HG02678 (cell line): ENCODE data around the gene ENDOV.

Source experiments
- ATAC-seq: cut with Tn5 transposase; IDR thresholded peaks from one replicate; pipeline ENCODE4 v1.9.1; 2021; ENCODE audit warnings: mild to moderate bottlenecking, moderate library complexity; ENCODE audit not compliant: unreplicated experiment

ENDOV gene

GRCh38 chr17:80414508-80414802 lies 512 bp upstream of the ENDOV start:
- no peak for ATAC-seq

DNA sequence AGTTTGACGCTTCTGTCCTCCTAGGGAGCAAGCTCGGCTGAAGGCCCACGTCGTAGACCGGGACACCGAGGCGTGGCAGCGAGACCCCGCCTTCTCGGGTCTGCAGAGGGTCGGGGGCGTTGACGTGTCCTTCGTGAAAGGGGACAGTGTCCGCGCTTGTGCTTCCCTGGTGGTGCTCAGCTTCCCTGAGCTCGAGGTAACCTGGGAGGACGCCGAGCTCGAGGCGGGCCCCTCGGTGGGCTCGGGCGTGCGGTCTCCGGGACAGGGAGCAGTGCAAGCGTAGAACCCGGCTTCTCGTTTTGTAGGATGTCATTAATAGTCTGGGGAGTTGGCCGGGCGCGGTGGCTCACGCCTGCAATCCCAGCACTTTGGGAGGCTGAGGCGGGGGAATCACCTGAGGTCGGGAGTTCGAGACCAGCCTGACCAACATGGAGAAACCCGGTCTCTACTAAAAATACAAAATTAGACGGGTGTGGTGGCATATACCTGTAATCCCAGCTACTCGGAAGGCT lies 715 bp downstream of the ENDOV start:
- ATAC-seq, result no peak

- ATAC-seq, result no peak
Observed at GRCh38 chr17:80416260-80416939, 1.4 kb downstream of the ENDOV start.

DNA sequence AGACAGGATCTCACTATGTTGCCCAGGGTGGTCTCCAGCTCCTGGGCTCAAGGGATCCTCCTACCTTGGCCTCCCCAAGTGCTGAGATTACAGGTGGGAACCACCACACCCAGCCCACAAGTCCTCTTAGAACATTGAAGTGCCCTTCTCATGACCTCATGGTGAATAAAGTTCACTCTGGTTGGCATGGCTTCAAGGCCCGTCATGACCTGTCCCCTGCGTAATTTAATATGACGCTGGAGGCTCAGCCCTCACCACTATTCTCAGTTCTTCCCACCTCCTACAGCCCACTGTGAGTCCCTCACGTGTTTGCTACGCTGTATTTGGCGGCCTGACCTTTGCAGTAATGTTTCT lies 1.9 kb downstream of the ENDOV start:
- ATAC-seq, result no peak

- no peak for ATAC-seq
Observed at GRCh38 chr17:80418589-80418988, 3.6 kb downstream of the ENDOV start.

DNA sequence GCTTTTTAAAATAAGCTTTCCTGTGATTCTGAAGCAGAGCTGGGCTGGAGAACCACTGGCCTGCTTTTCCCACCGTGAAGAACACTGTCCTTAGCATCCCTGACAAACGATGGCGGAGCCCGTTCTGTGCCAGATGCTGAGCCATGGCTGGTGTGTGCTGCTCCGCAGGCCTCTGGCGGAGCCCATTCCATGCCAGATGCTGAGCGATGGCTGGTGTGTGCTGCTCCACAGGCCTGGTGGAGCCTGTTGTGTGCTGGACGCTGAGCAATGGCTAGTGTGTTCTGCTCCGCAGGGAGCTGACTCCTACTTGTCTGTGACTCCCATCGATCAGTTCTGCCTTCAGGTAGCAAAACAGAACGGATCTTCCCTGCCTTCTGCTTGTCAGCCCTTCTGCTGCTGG lies 4.3 kb downstream of the ENDOV start:
- no peak for ATAC-seq

GRCh38 chr17:80421381-80422090 lies 6.6 kb downstream of the ENDOV start:
- no peak for ATAC-seq

GRCh38 chr17:80422276-80422675 lies 7.3 kb downstream of the ENDOV start:
- no peak for ATAC-seq

GRCh38 chr17:80422981-80423380 lies 8.0 kb downstream of the ENDOV start:
- no peak for ATAC-seq

GRCh38 chr17:80423536-80424225 lies 8.7 kb downstream of the ENDOV start:
- no peak for ATAC-seq

DNA sequence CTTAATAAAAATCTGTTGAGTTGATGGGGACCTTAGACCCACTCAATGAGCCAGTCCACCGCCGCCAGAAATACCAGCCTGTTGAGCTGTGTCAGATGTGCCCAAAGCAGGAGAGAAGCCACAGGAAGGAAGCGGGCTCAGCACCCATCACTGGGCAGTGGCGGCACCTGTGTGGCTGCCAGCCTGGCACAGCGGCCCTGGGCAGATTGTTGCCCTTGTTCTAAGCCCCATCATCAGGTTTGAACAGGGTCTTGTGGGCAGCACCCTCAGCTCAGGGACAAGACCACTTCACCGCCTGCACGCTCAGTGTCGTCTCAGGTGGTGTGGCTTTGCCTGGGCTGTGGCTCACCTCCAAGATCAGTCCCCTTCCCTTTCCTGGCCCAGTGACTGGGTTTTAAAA lies 9.3 kb downstream of the ENDOV start:
- ATAC-seq, result no peak

GRCh38 chr17:80424878-80425765 lies 10.2 kb downstream of the ENDOV start:
- ATAC-seq, result no peak

DNA sequence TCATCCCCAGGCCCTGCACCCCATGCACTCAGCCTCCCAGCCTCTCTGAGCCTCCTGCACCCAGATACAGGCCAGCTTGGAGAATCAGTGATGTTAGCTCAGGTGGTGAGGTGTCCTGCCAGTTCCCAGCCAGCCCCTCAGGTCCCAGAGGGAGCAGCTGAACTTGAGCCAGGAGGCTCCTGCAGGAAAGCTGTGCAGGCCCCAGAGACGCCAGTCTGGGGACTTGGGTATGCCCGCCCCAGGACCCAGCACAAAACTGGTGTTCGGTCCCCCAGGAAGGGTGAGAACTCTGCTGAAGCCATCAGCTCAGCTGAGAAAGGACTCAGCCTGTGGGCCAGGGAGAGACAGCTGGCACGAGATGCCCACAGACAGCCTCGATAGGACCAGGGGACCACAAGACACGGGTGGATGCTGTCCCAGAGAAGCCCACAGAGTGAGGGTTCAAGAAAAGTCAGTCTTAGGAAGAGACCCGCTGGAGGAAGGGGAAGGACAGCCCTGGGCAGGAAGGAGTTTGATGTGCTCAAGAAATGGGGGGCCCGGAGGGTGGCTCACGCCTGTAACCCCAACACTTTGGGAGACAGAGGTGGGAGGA lies 11.0 kb downstream of the ENDOV start:
- ATAC-seq, result no peak

DNA sequence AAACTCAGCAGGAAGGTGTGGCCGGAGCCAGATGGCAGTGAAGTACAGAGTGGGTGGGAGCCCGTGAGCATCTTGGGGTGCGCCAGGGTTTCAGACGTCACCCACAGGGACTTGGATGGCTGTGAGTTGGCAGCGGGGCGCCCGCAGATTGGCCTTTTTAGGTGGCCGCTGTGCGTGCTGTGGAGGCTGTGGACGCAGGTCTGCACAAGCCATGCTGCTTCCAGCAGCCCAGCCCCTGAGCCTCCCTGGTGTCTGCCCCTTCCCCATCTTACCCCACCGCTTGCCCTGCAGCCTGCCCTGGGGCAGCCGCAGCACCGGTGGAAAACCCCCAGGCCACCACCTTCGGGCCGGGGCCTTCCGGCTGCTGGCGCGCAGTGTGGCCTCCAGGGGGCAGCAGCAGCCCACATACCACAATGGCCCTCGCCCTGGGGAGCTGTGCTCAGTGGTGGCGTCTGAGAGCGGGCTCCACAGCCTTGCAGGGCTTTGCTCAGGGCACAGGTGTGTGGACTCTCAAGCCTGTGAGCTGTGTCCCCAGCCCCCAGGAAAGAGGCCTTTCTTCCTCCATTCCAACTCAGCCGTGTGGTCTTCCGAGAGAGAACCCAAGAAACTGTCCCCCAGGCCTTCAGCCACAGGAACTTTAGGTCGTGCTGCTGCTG lies 11.8 kb downstream of the ENDOV start:
- ATAC-seq, result peak; percentile 71

- ATAC-seq, result no peak
Observed at GRCh38 chr17:80427366-80428282, 12.7 kb downstream of the ENDOV start.

- no peak for ATAC-seq
Observed at GRCh38 chr17:80428363-80428762, 13.4 kb downstream of the ENDOV start.

DNA sequence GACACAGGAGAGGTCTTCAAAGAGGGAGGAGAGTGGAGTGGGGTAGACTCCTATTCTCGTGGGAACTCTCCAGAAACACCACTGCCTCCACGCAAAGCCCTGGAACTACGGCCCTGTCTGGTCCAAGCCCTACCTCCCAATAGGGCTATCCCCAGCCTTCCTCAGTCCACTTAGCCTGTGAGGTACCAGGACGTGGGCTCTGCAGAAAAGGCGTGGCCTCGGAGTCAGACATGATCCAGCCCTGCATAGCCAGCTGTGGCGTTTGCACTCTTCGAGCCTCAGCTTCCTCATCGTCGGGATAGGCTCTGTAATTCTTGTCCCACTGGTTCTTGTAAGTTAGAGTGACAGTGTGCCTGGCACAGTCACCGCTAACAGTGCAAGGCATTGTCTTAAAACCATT lies 13.8 kb downstream of the ENDOV start:
- no peak for ATAC-seq

GRCh38 chr17:80429356-80430275 lies 14.6 kb downstream of the ENDOV start:
- no peak for ATAC-seq
